SH-SY5Y (cell line): ENCODE data around the gene LRRC7.

Experiments used
- GATA2 ChIP-seq: IDR thresholded peaks from 2 replicates; pipeline ENCODE4 v1.6.1; 2011; ENCODE audit warnings: mild to moderate bottlenecking, low read depth, low read length
- GATA3 ChIP-seq: IDR thresholded peaks from 2 replicates; pipeline ENCODE4 v1.6.1; 2011; ENCODE audit warnings: low read depth, mild to moderate bottlenecking, low read length, moderate library complexity

DNA sequence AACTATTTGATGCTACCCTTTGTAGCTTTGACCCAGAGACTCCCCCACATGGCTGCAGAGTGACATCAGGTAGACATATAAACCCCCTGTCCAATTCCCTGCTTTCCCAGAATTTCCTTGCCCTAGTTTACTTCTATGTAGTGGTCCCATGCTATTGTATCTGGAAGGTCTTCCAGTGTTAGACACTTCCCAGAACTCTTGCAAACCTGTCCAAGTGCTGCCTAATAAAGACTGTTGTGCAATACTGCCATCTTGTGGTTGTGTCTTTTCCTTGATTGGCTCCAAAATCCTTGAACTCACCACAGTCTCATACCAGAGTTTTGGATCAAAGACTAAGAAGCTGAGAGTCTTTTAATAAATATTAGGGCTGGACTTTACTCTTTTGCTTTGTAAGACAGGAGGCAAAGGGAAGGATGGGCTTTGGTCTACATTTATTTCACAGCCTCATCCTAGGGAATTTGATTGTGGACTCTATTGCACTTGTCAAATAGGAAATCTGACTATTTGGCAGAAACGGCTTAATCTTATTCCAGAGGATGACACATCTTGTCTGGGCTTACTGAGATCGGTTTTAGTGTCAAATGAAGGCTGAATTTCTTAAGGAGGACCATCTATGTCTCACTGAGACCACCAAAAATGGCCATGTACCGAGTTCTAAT is 169.9 kb downstream of the LRRC7 start:
- TF ChIP-seq GATA3 (no peak), GATA2 (no peak)
